ENCODE measurements around the gene PPP6R3. TPM values are rescaled to one million over a fixed set of nuclear protein-coding genes. Genes with fewer than 3 reads are reported as not detected.

The PPP6R3 gene
- total and polyA plus RNA-seq, 2 of the 8 experiments (the other 6 are each of a cell fraction or from before 2014, with no cell fraction given), result 44.6 to 150 TPM

- Histone ChIP-seq H3K4me2 (ENCODE audit: insufficient read depth in 1 of 2, low read depth in 2 of 2, low read length in 2 of 2) (no peak overlapping the region), H2AFZ (ENCODE audit: low read length) (no peak overlapping the region), H3K36me3 (ENCODE audit: control insufficient read depth in 2 of 4, insufficient read depth in 4 of 4, low read length in 3 of 4) (peaks cover 6 to 26% (median 11%) of the 10 kb centered on the region in 4 experiments; a peak in 7 of 8 replicates), H3K79me1 (ENCODE audit: low read depth, low read length) (no peaks in the 10 kb centered on the region), H4K91ac (replicated peaks; ENCODE audit: insufficient read length, low read length) (no peak overlapping the region), H3K27me3 (replicated peaks in 1 of 4; ENCODE audit: control insufficient read depth in 3 of 4, extremely low read depth in 1 of 4, insufficient read depth in 3 of 4, low read length in 3 of 4) (no peaks in the 10 kb centered on the region), H3K23ac (ENCODE audit: insufficient read length) (no peak overlapping the region), H3K4ac (replicated peaks; ENCODE audit: insufficient read length, low read depth, low read length) (no peak overlapping the region), H2BK15ac (ENCODE audit: low read length) (no peak overlapping the region), H3K4me3 (ENCODE audit: extremely low read depth in 1 of 4, insufficient read depth in 2 of 4, low read depth in 3 of 4, low read length in 4 of 4) (no peak overlapping the region), H3K23me2 (ENCODE audit: low read depth, low read length) (peaks cover 2% of the 10 kb centered on the region; the same call in 1 of the 2 replicates), H3K27ac (ENCODE audit: low read depth, low read length) (no peak overlapping the region), H3K9ac (replicated peaks in 1 of 4; ENCODE audit: extremely low read depth in 1 of 4, low read depth in 3 of 4, low read length in 3 of 4) (no peak overlapping the region), H3K18ac (ENCODE audit: extremely low read depth, low read length) (no peak overlapping the region), H4K20me1 (replicated peaks in 1 of 2; ENCODE audit: control insufficient read depth in 1 of 2, insufficient read depth in 2 of 2, low read length in 2 of 2) (peaks cover 0 to 3% of the 10 kb centered on the region in 2 experiments), H3K9me3 (ENCODE audit: insufficient read depth in 2 of 2, low read depth in 1 of 2, low read length in 1 of 2) (peaks cover 7 to 8% of the 10 kb centered on the region in 2 experiments; a peak in 3 of 4 replicates), H2BK5ac (ENCODE audit: low read depth, low read length) (no peak overlapping the region), H4K5ac (ENCODE audit: insufficient read length, low read depth, low read length) (no peak overlapping the region), H4K8ac (ENCODE audit: extremely low read depth, insufficient read depth, low read length) (no peak overlapping the region), H3K79me2 (ENCODE audit: control insufficient read depth in 1 of 2, insufficient read depth in 2 of 2, low read length in 2 of 2) (no peaks in the 10 kb centered on the region), H2BK12ac (ENCODE audit: low read depth, low read length) (no peak overlapping the region), H2BK120ac (replicated peaks; ENCODE audit: low read depth, low read length) (no peak overlapping the region), H3K4me1 (replicated peaks in 1 of 4; ENCODE audit: control insufficient read depth in 3 of 4, insufficient read depth in 4 of 4, low read length in 3 of 4) (no peaks in the 10 kb centered on the region), H3K56ac (replicated peaks; ENCODE audit: insufficient read length, low read depth, low read length) (no peak overlapping the region), H2BK20ac (ENCODE audit: low read length) (no peak overlapping the region), H3K14ac (ENCODE audit: insufficient read length) (no peak overlapping the region), H2AK5ac (ENCODE audit: low read depth, low read length) (no peak overlapping the region)
- DNase-seq (ENCODE audit: low read depth in 1 of 2, low spot score in 2 of 2) (no peak), FAIRE-seq (no peak)
- ChIA-PET CTCF (ENCODE audit: partially characterized antibody) (interaction anchor here (1.6 to 1.8 kb wide), 2 partner anchors 22 to 33 kb away, joined by 4 to 6 read pairs; no protein-coding TSS in a partner anchor), POLR2A (ENCODE audit: partially characterized antibody) (interaction anchor here (1.4 kb wide), 1 partner anchor 13 kb away, joined by 3 read pairs; no protein-coding TSS in a partner anchor)
- 96% methylated on average over 40 of the region's 40 CpGs; no CpG with 5 or more reads in 1 of the 2 experiments for WGBS, 2 experiments (ENCODE audit: extremely low coverage in 1 of 2, insufficient coverage in 1 of 2, insufficient read length in 1 of 2, insufficient replicate concordance in 2 of 2, low coverage in 1 of 2, low lambda C conversion rate in 2 of 2, missing lambda C conversion rate in 1 of 2)
- TF ChIP-seq JUN (IDR thresholded peaks at IDR 0.05; ENCODE audit: low read depth, low read length), result no peak
- TF ChIP-seq E2F6 (IDR thresholded peaks at IDR 0.05), result no peak
- TF ChIP-seq BRCA1 (IDR thresholded peaks at IDR 0.05; ENCODE audit: low read depth, low read length), result no peak
- no peak for TF ChIP-seq RAD21 (IDR thresholded peaks at IDR 0.05 in 1 of 2, conservative IDR thresholded peaks at IDR 0.05 in 1 of 2; ENCODE audit: low read depth in 2 of 2, low read length in 2 of 2)
- TF ChIP-seq SAP30 (IDR thresholded peaks at IDR 0.05; ENCODE audit: insufficient read depth, insufficient replicate concordance, low read length), result no peak
- TF ChIP-seq ATF3 (IDR thresholded peaks at IDR 0.05; ENCODE audit: insufficient read depth, low read depth, low read length), result no peak
- no peak for TF ChIP-seq SIRT6 (IDR thresholded peaks at IDR 0.05; ENCODE audit: low read length)
- no peak for TF ChIP-seq HDAC6 (IDR thresholded peaks at IDR 0.05; ENCODE audit: low read depth, low read length)
- TF ChIP-seq SUZ12 (IDR thresholded peaks at IDR 0.05; ENCODE audit: low read length), result no peak
These were observed 35.3 kb upstream of the PPP6R3 start for GRCh38 chr11:68424981-68425865.
